NCI-H748 (cell line): ENCODE measurements around the gene ANKMY2.
"Not testable (repeated sequence)": the region's sequence is repeated elsewhere in the genome, so short reads cannot be mapped to it uniquely, and the experiment has no call there.

ENCODE experiments used
- DNase-seq: peaks from one replicate; lab custom pipeline; 2025; ENCODE audit not compliant: unreplicated experiment; lab: John Stamatoyannopoulos, UW

The ANKMY2 gene

GRCh38 chr7:16627236-16627635, 18.3 kb downstream of the ANKMY2 start:
- no peak for DNase-seq

- DNase-seq = no peak
Measured at GRCh38 chr7:16626388-16626787, 19.2 kb downstream of the ANKMY2 start.

GRCh38 chr7:16619979-16620408, 25.6 kb downstream of the ANKMY2 start:
- no peak for DNase-seq

- DNase-seq = no peak
Measured at GRCh38 chr7:16616542-16616941, 29.0 kb downstream of the ANKMY2 start.

GRCh38 chr7:16616122-16616521, 29.4 kb downstream of the ANKMY2 start:
- no peak for DNase-seq

GRCh38 chr7:16615228-16615627, 30.3 kb downstream of the ANKMY2 start:
- no peak for DNase-seq

GRCh38 chr7:16611711-16612110, 33.8 kb downstream of the ANKMY2 start:
- no peak for DNase-seq

GRCh38 chr7:16609842-16610450, 35.6 kb downstream of the ANKMY2 start:
- DNase-seq = no peak

- DNase-seq = no peak
Measured at GRCh38 chr7:16606704-16607103, 38.9 kb downstream of the ANKMY2 start.

GRCh38 chr7:16604054-16604453, 41.5 kb downstream of the ANKMY2 start:
- peak; percentile 15 for DNase-seq

GRCh38 chr7:16603633-16604032, 41.9 kb downstream of the ANKMY2 start:
- peak; percentile 48 for DNase-seq

- no peak for DNase-seq
Measured at GRCh38 chr7:16599860-16600259, 45.7 kb downstream of the ANKMY2 start.

- no peak for DNase-seq
Measured at GRCh38 chr7:16598015-16598414, 47.5 kb downstream of the ANKMY2 start.

GRCh38 chr7:16595596-16595995, 50.0 kb downstream of the ANKMY2 start:
- DNase-seq = not testable (repeated sequence)

GRCh38 chr7:16594676-16595075, 50.9 kb downstream of the ANKMY2 start:
- DNase-seq = no peak

- DNase-seq = no peak
Measured at GRCh38 chr7:16594061-16594460, 51.5 kb downstream of the ANKMY2 start.

- no peak for DNase-seq
Measured at GRCh38 chr7:16592395-16592794, 53.2 kb downstream of the ANKMY2 start.

- DNase-seq = no peak
Measured at GRCh38 chr7:16590424-16590823, 55.1 kb downstream of the ANKMY2 start.

- DNase-seq = no peak
Measured at GRCh38 chr7:16589881-16590280, 55.7 kb downstream of the ANKMY2 start.

GRCh38 chr7:16587790-16588189, 57.8 kb downstream of the ANKMY2 start:
- DNase-seq = peak; percentile 83

- DNase-seq = no peak
Measured at GRCh38 chr7:16587129-16587528, 58.4 kb downstream of the ANKMY2 start.

- DNase-seq = no peak
Measured at GRCh38 chr7:16586081-16586874, 59.3 kb downstream of the ANKMY2 start.

- DNase-seq = no peak
Measured at GRCh38 chr7:16585540-16585939, 60.0 kb downstream of the ANKMY2 start.
